GM23248 (cell line): ENCODE measurements around the gene MSRB3.

ENCODE experiments used
- EZH2 ChIP-seq: fragments of 200-600 bp; sonication (generic); IDR thresholded peaks from 2 replicates; pipeline ENCODE4 v1.6.1; 2018; ENCODE audit warnings: antibody characterized with exemption, mild to moderate bottlenecking; ENCODE audit not compliant: insufficient read depth, poor library complexity, severe bottlenecking
- EZH2phosphoT487 ChIP-seq: fragments of 200-600 bp; sonication (generic); IDR thresholded peaks from 2 replicates; pipeline ENCODE4 v1.6.1; 2018; ENCODE audit warnings: antibody characterized with exemption, moderate library complexity, mild to moderate bottlenecking, low read depth; ENCODE audit not compliant: insufficient read depth

- TF ChIP-seq EZH2 (no peak), EZH2phosphoT487 (no peak)
Measured at GRCh38 chr12:65324056-65324455, 45.6 kb downstream of the MSRB3 start.
